ENCODE results near the gene TCFL5. TPM values are rescaled to one million over a fixed set of nuclear protein-coding genes. Genes with fewer than 3 reads are reported as not detected.

Gene TCFL5
- total RNA-seq, 4 donors from 2014 or later: 9.0 to 20.3 (median 12.7) TPM

DNA sequence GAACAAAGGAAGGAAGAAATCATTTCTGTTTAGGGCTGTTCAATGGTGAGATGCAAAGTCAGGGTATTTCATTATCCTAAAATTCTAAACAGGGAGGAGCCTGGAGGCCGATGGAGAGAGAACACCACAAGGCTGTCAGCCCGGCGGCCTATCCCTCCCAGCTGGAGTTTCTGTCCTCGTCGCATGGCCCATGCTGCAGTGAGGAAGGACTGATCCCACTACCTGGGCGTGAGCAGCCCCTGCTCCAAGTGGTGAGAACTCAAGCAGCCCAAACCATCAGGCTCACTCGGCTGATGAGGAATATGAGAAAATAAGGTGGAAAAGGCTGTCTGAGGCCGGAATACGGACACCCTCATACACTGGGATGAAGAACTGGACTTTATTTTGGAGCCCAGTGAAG lies 33.9 kb upstream of the TCFL5 start:
- DNase-seq (ENCODE audit: low spot score in 2 of 2): no peak
- TF ChIP-seq POLR2AphosphoS5 (IDR thresholded peaks at IDR 0.05) (no peak), POLR2A (IDR thresholded peaks at IDR 0.05) (no peak), EP300 (IDR thresholded peaks at IDR 0.05) (no peak)
- TF ChIP-seq, protein P1, sequence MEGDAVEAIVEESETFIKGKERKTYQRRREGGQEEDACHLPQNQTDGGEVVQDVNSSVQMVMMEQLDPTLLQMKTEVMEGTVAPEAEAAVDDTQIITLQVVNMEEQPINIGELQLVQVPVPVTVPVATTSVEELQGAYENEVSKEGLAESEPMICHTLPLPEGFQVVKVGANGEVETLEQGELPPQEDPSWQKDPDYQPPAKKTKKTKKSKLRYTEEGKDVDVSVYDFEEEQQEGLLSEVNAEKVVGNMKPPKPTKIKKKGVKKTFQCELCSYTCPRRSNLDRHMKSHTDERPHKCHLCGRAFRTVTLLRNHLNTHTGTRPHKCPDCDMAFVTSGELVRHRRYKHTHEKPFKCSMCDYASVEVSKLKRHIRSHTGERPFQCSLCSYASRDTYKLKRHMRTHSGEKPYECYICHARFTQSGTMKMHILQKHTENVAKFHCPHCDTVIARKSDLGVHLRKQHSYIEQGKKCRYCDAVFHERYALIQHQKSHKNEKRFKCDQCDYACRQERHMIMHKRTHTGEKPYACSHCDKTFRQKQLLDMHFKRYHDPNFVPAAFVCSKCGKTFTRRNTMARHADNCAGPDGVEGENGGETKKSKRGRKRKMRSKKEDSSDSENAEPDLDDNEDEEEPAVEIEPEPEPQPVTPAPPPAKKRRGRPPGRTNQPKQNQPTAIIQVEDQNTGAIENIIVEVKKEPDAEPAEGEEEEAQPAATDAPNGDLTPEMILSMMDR (IDR thresholded peaks at IDR 0.05): no peak
- Histone ChIP-seq H3K4me1 (peaks cover 30% of the 10 kb centered on the region), H3K36me3 (peaks cover 53% of the 10 kb centered on the region), H3K4me3 (no peak overlapping the region), H3K9me3 (no peaks in the 10 kb centered on the region), H3K27me3 (no peaks in the 10 kb centered on the region), H3K27ac (no peak overlapping the region)
- 95% methylated on average over 9 of the region's 9 CpGs for WGBS

DNA sequence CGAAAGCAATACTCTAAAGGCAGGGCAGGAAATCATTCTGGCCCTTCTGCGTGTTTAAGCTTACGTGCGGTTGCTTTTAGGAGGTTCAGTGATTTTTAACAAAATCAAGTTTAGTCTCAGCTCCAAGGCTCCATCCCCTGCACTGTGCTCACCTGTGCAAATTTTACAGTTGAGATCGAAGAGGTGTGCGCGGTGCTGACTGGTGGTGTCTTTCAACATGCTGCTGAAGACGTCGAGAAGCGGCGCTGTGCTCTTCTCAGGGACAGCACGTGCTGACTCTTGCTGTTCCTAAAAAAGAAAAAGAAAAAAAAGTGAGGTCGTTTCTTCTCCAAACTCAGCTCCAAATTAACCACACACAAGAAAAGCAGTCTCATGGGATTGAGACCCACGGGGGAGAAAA lies 32.6 kb upstream of the TCFL5 start:
- H3K9me3 ChIP-seq: no peaks in the 10 kb centered on the region
- no peak overlapping the region for H3K4me3 ChIP-seq
- H3K27ac ChIP-seq: no peak overlapping the region
- TF ChIP-seq POLR2A (IDR thresholded peaks at IDR 0.05): no peak
- TF ChIP-seq, protein P1 (IDR thresholded peaks at IDR 0.05): no peak
- TF ChIP-seq POLR2AphosphoS5 (IDR thresholded peaks at IDR 0.05): no peak
- TF ChIP-seq EP300 (IDR thresholded peaks at IDR 0.05): no peak
- peaks cover 65% of the 10 kb centered on the region for H3K36me3 ChIP-seq
- peaks cover 17% of the 10 kb centered on the region for H3K4me1 ChIP-seq
- H3K27me3 ChIP-seq: no peaks in the 10 kb centered on the region
- 94% methylated on average over 14 of the region's 14 CpGs for WGBS
- DNase-seq (ENCODE audit: low spot score in 2 of 2): no peak

DNA sequence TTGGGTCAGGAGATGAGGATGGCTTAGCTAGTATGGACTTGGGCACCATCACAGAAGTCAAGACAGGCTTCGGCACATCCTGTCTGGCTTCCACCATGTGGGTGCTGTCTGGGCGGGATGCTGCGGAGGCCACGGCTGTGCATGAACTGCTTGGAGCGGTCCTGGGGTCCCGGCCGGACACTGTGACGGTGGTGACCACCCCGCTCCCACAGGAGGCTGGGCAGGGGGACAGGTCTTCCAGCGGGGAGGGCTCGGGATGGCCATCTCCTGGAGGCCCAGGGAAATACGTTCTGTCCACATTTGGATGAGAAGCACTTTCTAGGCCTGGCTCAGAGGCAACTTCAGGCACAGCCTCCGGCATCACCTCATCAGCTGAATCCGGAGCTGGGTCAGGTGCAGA lies 32.1 kb upstream of the TCFL5 start:
- TF ChIP-seq POLR2A (IDR thresholded peaks at IDR 0.05) (no peak), EP300 (IDR thresholded peaks at IDR 0.05) (no peak), POLR2AphosphoS5 (IDR thresholded peaks at IDR 0.05) (no peak)
- TF ChIP-seq, protein P1 (IDR thresholded peaks at IDR 0.05): no peak
- Histone ChIP-seq H3K27ac (no peak overlapping the region), H3K4me1 (peaks cover 12% of the 10 kb centered on the region), H3K27me3 (no peaks in the 10 kb centered on the region), H3K9me3 (no peaks in the 10 kb centered on the region), H3K36me3 (peaks cover 71% of the 10 kb centered on the region), H3K4me3 (no peak overlapping the region)
- WGBS: 81% methylated on average over 9 of the region's 14 CpGs
- DNase-seq (ENCODE audit: low spot score in 2 of 2): no peak

DNA sequence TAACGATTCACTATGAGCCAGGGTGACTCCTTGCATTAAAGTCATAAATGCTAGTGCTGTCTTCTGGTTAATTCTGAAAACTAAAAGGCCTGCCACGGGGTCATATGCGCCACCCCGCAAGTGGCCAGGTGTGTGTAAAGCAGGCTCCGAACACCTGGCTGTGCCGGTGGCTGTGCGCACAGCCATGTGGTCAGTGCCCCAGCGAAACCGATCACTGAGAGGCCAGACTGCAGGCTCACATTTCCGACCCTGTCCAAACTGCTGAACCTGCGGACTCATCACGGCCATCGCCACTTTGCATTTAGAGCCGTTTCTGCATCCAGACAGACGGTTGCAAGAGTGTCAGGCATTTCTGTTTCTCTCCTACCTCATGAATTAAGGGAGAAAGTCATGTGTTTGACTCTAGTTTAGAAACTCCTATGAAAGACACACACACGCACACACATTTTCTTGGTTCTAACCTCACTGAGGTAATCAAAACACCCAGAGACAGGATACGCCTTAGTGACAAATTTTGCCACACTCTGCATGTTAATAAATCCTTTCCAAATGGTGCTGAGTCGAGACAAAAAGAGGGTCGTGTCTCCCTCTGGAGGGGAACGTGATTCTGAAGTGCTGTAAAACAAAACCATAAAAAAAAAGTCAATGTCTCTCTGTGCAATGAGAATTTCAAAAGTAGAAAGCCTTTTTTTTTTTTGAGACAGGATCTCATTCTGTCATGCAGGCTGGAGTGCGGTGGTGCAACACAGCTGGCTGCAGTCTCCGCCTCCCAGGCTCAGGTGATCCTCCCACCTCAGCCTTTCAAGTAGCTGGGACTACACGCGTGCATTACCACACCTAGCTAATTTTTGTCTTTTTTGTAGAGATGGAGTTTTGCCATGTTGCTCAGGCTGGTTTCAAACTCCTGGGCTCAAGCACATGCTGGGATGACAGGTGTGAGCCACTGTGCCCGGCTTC lies 31.0 kb upstream of the TCFL5 start:
- TF ChIP-seq POLR2AphosphoS5 (IDR thresholded peaks at IDR 0.05) (no peak), EP300 (IDR thresholded peaks at IDR 0.05) (no peak), POLR2A (IDR thresholded peaks at IDR 0.05) (no peak)
- TF ChIP-seq, protein P1 (IDR thresholded peaks at IDR 0.05): no peak
- Histone ChIP-seq H3K27ac (no peak overlapping the region), H3K4me3 (no peak overlapping the region), H3K36me3 (peaks cover 82% of the 10 kb centered on the region), H3K9me3 (no peaks in the 10 kb centered on the region), H3K4me1 (peaks cover 4% of the 10 kb centered on the region), H3K27me3 (no peaks in the 10 kb centered on the region)
- WGBS: 87% methylated on average over 25 of the region's 25 CpGs
- no peak for DNase-seq (ENCODE audit: low spot score in 2 of 2)

DNA sequence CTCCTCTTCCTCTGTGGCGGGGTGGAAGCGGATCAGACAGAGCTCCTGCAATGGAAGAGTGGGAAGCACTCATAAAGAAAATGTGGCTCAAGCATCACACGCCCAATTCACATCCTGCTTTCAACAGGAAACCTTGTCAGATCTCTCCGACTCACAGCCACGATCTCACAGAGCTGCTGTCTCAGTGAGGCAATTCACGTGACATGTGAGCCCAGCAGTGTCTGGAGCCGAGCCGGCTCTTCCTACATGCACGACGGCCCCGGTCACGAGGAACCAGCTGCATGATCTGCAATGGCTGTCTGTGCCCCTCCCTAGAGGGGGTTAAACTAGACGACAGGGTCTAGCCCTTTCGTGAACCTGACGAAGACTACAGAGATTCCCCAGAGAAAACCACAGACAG lies 29.5 kb upstream of the TCFL5 start:
- Histone ChIP-seq H3K27ac (no peak overlapping the region), H3K9me3 (no peaks in the 10 kb centered on the region), H3K4me3 (no peak overlapping the region), H3K36me3 (peaks cover 86% of the 10 kb centered on the region), H3K4me1 (peaks cover 5% of the 10 kb centered on the region), H3K27me3 (no peaks in the 10 kb centered on the region)
- WGBS: 91% methylated on average over 14 of the region's 15 CpGs
- no peak for DNase-seq (ENCODE audit: low spot score in 2 of 2)
- no peak for TF ChIP-seq POLR2AphosphoS5 (IDR thresholded peaks at IDR 0.05)
- TF ChIP-seq EP300 (IDR thresholded peaks at IDR 0.05): no peak
- TF ChIP-seq, protein P1 (IDR thresholded peaks at IDR 0.05): no peak
- no peak for TF ChIP-seq POLR2A (IDR thresholded peaks at IDR 0.05)
